PC-9 (cell line): ENCODE data around the gene OR4F6.
"Not testable (repeated sequence)": the region's sequence is repeated elsewhere in the genome, so short reads cannot be mapped to it uniquely, and the experiment has no call there.

Experiments
- EZH2 ChIP-seq: fragments of 200-600 bp; sonication (generic); IDR thresholded peaks from 2 replicates; pipeline ENCODE4 v1.8.0; 2017; ENCODE audit warnings: antibody characterized with exemption, low read depth
- TF ChIP-seq, protein P1 (sequence below): fragments of 200-600 bp; sonication (generic); conservative IDR thresholded peaks from 2 replicates; pipeline ENCODE4 v1.6.1; 2017; ENCODE audit warnings: mixed run types, antibody characterized with exemption, mild to moderate bottlenecking, moderate library complexity

GRCh38 chr15:101778576-101778975, 24.7 kb upstream of the OR4F6 start:
- TF ChIP-seq, protein P1, sequence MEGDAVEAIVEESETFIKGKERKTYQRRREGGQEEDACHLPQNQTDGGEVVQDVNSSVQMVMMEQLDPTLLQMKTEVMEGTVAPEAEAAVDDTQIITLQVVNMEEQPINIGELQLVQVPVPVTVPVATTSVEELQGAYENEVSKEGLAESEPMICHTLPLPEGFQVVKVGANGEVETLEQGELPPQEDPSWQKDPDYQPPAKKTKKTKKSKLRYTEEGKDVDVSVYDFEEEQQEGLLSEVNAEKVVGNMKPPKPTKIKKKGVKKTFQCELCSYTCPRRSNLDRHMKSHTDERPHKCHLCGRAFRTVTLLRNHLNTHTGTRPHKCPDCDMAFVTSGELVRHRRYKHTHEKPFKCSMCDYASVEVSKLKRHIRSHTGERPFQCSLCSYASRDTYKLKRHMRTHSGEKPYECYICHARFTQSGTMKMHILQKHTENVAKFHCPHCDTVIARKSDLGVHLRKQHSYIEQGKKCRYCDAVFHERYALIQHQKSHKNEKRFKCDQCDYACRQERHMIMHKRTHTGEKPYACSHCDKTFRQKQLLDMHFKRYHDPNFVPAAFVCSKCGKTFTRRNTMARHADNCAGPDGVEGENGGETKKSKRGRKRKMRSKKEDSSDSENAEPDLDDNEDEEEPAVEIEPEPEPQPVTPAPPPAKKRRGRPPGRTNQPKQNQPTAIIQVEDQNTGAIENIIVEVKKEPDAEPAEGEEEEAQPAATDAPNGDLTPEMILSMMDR, result not testable (repeated sequence)
- TF ChIP-seq EZH2, result not testable (repeated sequence)
